ENCODE data around the gene MTAP.

MTAP gene

GRCh38 chr9:21837501-21837900 lies 35.1 kb downstream of the MTAP start:
- in situ Hi-C loops (cut with MboI; ENCODE audit: low sequenced_read_pairs) = no loop called here

- in situ Hi-C loops (cut with MboI; ENCODE audit: low sequenced_read_pairs) = no loop called here
These were observed 38.2 kb downstream of the MTAP start for GRCh38 chr9:21840647-21841046.

GRCh38 chr9:21841133-21841532 lies 38.7 kb downstream of the MTAP start:
- in situ Hi-C loops (cut with MboI; ENCODE audit: low sequenced_read_pairs) = no loop called here

- in situ Hi-C loops (cut with MboI; ENCODE audit: low sequenced_read_pairs) = no loop called here
These were observed 46.2 kb downstream of the MTAP start for GRCh38 chr9:21848615-21849014.

GRCh38 chr9:21852754-21853153 lies 50.3 kb downstream of the MTAP start:
- in situ Hi-C loops (cut with MboI; ENCODE audit: low sequenced_read_pairs) = no loop called here

GRCh38 chr9:21853414-21853813 lies 51.0 kb downstream of the MTAP start:
- in situ Hi-C loops (cut with MboI; ENCODE audit: low sequenced_read_pairs) = no loop called here

- in situ Hi-C loops (cut with MboI; ENCODE audit: low sequenced_read_pairs) = no loop called here
These were observed 51.7 kb downstream of the MTAP start for GRCh38 chr9:21854119-21854518.

- in situ Hi-C loops (cut with MboI; ENCODE audit: low sequenced_read_pairs) = no loop called here
These were observed 52.2 kb downstream of the MTAP start for GRCh38 chr9:21854594-21854993.

GRCh38 chr9:21856301-21857094 lies 54.1 kb downstream of the MTAP start:
- in situ Hi-C loops (cut with MboI; ENCODE audit: low sequenced_read_pairs) = no loop called here

- in situ Hi-C loops (cut with MboI; ENCODE audit: low sequenced_read_pairs) = no loop called here
These were observed 60.4 kb downstream of the MTAP start for GRCh38 chr9:21862871-21863270.

- in situ Hi-C loops (cut with MboI; ENCODE audit: low sequenced_read_pairs) = no loop called here
These were observed 62.1 kb downstream of the MTAP start for GRCh38 chr9:21864505-21864904.

GRCh38 chr9:21866302-21866701 lies 63.9 kb downstream of the MTAP start:
- in situ Hi-C loops (cut with MboI; ENCODE audit: low sequenced_read_pairs) = no loop called here

- in situ Hi-C loops (cut with MboI; ENCODE audit: low sequenced_read_pairs) = no loop called here
These were observed 69.0 kb downstream of the MTAP start for GRCh38 chr9:21871256-21871975.

GRCh38 chr9:21872696-21873095 lies 70.3 kb downstream of the MTAP start:
- in situ Hi-C loops (cut with MboI; ENCODE audit: low sequenced_read_pairs) = no loop called here

GRCh38 chr9:21873540-21874221 lies 71.2 kb downstream of the MTAP start:
- in situ Hi-C loops (cut with MboI; ENCODE audit: low sequenced_read_pairs) = no loop called here

- in situ Hi-C loops (cut with MboI; ENCODE audit: low sequenced_read_pairs) = no loop called here
These were observed 73.5 kb downstream of the MTAP start for GRCh38 chr9:21875893-21876292.

- in situ Hi-C loops (cut with MboI; ENCODE audit: low sequenced_read_pairs) = no loop called here
These were observed 81.2 kb downstream of the MTAP start for GRCh38 chr9:21883642-21884041.

GRCh38 chr9:21889673-21890072 lies 87.2 kb downstream of the MTAP start:
- in situ Hi-C loops (cut with MboI; ENCODE audit: low sequenced_read_pairs) = no loop called here

- in situ Hi-C loops (cut with MboI; ENCODE audit: low sequenced_read_pairs) = no loop called here
These were observed 88.3 kb downstream of the MTAP start for GRCh38 chr9:21890696-21891095.

- in situ Hi-C loops (cut with MboI; ENCODE audit: low sequenced_read_pairs) = no loop called here
These were observed 99.1 kb downstream of the MTAP start for GRCh38 chr9:21901546-21901945.

- in situ Hi-C loops (cut with MboI; ENCODE audit: low sequenced_read_pairs) = no loop called here
These were observed 99.7 kb downstream of the MTAP start for GRCh38 chr9:21902136-21902535.

Data from HL-60/S4 (cell line).